ENCODE measurements around the gene ZNF491. TPM values are rescaled to one million over a fixed set of nuclear protein-coding genes. Genes with fewer than 3 reads are reported as not detected.
"Not testable (repeated sequence)": the region's sequence is repeated elsewhere in the genome, so short reads cannot be mapped to it uniquely, and the experiment has no call there.

ZNF491 gene
- polyA plus RNA-seq, 1 experiment, result 0.67 TPM

GRCh38 chr19:11769995-11770394, 28.3 kb upstream of the ZNF491 start:
- ChIA-PET CTCF (no interaction called here), POLR2A (no interaction called here)
- Histone ChIP-seq H3K4me3 (ENCODE audit: low read depth, low read length) (no peak overlapping the region), H3K27me3 (ENCODE audit: control insufficient read depth, insufficient read depth, low read length) (no peaks in the 10 kb centered on the region), H3K36me3 (ENCODE audit: control insufficient read depth, insufficient read depth, low read length) (no peaks in the 10 kb centered on the region)
- no peak for DNase-seq (ENCODE audit: low read depth)
- no peak for TF ChIP-seq CTCF (IDR thresholded peaks at IDR 0.05; ENCODE audit: insufficient read depth, low read depth, low read length)

GRCh38 chr19:11771520-11771919, 26.8 kb upstream of the ZNF491 start:
- H3K36me3 ChIP-seq (ENCODE audit: control insufficient read depth, insufficient read depth, low read length); H3K27me3 ChIP-seq (ENCODE audit: control insufficient read depth, insufficient read depth, low read length); DNase-seq (ENCODE audit: low read depth); POLR2A ChIA-PET; H3K4me3 ChIP-seq (ENCODE audit: low read depth, low read length): not testable (repeated sequence)
- CTCF ChIA-PET, result interaction anchor here (1.0 kb wide), 1 partner anchor 26 kb away, joined by 4 read pairs; no protein-coding TSS in a partner anchor

GRCh38 chr19:11776669-11777068, 21.7 kb upstream of the ZNF491 start:
- POLR2A ChIA-PET; H3K27me3 ChIP-seq (ENCODE audit: control insufficient read depth, insufficient read depth, low read length); DNase-seq (ENCODE audit: low read depth); CTCF ChIA-PET; H3K4me3 ChIP-seq (ENCODE audit: low read depth, low read length): not testable (repeated sequence)
- H3K36me3 ChIP-seq (ENCODE audit: control insufficient read depth, insufficient read depth, low read length), result peaks cover 18% of the 10 kb centered on the region

- ChIA-PET POLR2A (no interaction called here), CTCF (no interaction called here)
- Histone ChIP-seq H3K27me3 (ENCODE audit: control insufficient read depth, insufficient read depth, low read length) (no peaks in the 10 kb centered on the region), H3K4me3 (ENCODE audit: low read depth, low read length) (no peak overlapping the region), H3K36me3 (ENCODE audit: control insufficient read depth, insufficient read depth, low read length) (peaks cover 19% of the 10 kb centered on the region)
- DNase-seq (ENCODE audit: low read depth), result no peak
- TF ChIP-seq CTCF (IDR thresholded peaks at IDR 0.05; ENCODE audit: insufficient read depth, low read depth, low read length), result no peak
These were observed 17.8 kb upstream of the ZNF491 start for GRCh38 chr19:11780431-11781020.

- no peak for TF ChIP-seq CTCF (IDR thresholded peaks at IDR 0.05; ENCODE audit: insufficient read depth, low read depth, low read length)
- Histone ChIP-seq H3K4me3 (ENCODE audit: low read depth, low read length) (no peak overlapping the region), H3K27me3 (ENCODE audit: control insufficient read depth, insufficient read depth, low read length) (no peaks in the 10 kb centered on the region), H3K36me3 (ENCODE audit: control insufficient read depth, insufficient read depth, low read length) (peaks cover 19% of the 10 kb centered on the region)
- POLR2A ChIA-PET, result no interaction called here
- DNase-seq (ENCODE audit: low read depth), result no peak
- CTCF ChIA-PET, result interaction anchor here (1.8 kb wide), 1 partner anchor 16 kb away, joined by 6 read pairs; the partner anchor contains the start of gene ZNF491
These were observed 16.8 kb upstream of the ZNF491 start for GRCh38 chr19:11781295-11782057.

GRCh38 chr19:11783767-11784166, 14.6 kb upstream of the ZNF491 start:
- DNase-seq (ENCODE audit: low read depth), result no peak
- no peak overlapping the region for H3K4me3 ChIP-seq (ENCODE audit: low read depth, low read length)
- ChIA-PET POLR2A (no interaction called here), CTCF (interaction anchor here (1.0 kb wide), 2 partner anchors 14 to 28 kb away, joined by 3 to 7 read pairs; no protein-coding TSS in a partner anchor)
- TF ChIP-seq CTCF (IDR thresholded peaks at IDR 0.05; ENCODE audit: insufficient read depth, low read depth, low read length), result no peak
- H3K27me3 ChIP-seq (ENCODE audit: control insufficient read depth, insufficient read depth, low read length), result no peaks in the 10 kb centered on the region
- H3K36me3 ChIP-seq (ENCODE audit: control insufficient read depth, insufficient read depth, low read length), result peaks cover 18% of the 10 kb centered on the region
